GM19193 (cell line): ENCODE data around the gene GLYATL1.

Experiments
- POLR2A ChIP-seq: IDR thresholded peaks from 4 replicates; pipeline ENCODE4 v1.6.1; 2011; ENCODE audit not compliant: insufficient read depth, insufficient read length; ENCODE audit errors: extremely low read depth

The GLYATL1 gene

DNA sequence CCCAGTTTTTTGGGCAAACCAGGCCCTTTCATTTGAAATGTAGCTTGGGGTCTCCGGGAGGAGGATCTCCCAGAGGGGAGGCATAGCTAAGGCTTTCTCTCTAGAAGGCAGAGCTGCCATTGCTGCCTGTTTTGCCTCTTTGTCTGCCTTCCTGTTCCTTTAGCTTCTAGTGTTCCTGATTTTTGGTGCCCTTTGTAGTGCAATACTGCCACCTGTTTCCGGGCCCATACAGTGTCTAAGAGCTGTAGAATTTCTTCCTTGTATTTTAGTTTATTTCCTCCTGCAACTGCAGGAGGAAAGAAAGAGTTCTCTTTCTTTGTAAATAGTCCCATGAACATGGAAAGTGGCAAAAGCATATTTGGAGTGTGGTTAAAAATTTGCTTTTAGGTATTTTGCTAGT is 19.3 kb upstream of the GLYATL1 start:
- no peak for TF ChIP-seq POLR2A

GRCh38 chr11:58921778-58922390 is 17.4 kb upstream of the GLYATL1 start:
- TF ChIP-seq POLR2A, result no peak

DNA sequence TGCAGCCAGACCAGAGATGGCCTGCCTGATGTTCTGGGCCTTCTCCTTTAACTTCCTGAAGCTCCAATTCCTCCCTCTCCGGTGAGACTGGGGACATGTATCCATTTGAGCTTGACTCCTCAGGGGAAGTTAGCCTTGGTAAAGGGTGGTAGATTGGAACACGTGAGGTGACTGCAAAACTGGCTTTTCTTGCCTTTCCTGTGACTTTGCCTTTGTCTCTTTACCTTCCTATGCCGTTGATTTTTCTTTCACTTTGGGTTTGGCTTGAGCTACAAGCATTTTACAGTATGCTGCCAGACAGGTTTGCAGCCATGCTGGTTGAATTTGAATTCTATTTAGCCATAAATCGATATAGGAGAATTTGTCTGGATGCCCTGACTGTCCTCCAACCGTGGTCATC is 16.8 kb upstream of the GLYATL1 start:
- TF ChIP-seq POLR2A, result no peak

- TF ChIP-seq POLR2A, result no peak
Measured at GRCh38 chr11:58923300-58923788, 15.9 kb upstream of the GLYATL1 start.

DNA sequence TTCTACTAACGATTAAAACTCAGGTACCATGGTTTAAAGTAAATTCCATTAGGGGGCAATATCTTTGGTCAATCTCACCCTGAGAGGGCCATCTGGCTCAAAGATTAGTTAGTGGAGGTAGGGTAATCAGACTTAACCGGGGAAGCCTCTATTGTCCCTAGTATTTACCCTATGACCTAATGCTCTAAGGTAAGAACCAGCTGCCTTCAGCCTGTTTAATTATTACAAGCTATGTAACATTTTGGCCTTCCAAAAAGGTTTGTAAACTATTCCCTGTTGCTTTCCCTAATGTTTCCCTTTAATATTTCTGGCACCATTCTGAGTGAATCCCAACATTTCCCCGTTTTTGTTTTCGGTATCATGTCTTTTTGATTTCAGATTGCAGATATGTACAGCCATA is 15.1 kb upstream of the GLYATL1 start:
- no peak for TF ChIP-seq POLR2A

DNA sequence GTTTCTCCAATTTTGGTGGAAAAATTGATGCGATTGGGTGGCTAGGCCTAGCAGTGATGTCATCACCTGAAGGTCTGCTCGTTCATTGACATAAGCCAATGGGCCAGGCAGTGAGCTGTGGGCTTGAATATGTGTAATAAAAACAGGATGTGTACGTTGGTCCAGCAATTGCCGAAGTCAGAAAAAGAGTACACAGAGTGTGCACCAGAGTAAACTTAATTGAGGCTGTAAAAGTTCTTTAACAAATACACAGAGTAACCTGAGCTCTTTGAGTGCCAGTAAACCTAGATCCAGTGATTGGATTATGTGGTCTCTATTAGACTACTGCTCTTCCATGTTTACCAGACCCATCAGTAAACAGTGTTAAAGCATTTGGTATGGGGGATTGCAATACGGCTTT is 13.0 kb upstream of the GLYATL1 start:
- TF ChIP-seq POLR2A, result no peak

DNA sequence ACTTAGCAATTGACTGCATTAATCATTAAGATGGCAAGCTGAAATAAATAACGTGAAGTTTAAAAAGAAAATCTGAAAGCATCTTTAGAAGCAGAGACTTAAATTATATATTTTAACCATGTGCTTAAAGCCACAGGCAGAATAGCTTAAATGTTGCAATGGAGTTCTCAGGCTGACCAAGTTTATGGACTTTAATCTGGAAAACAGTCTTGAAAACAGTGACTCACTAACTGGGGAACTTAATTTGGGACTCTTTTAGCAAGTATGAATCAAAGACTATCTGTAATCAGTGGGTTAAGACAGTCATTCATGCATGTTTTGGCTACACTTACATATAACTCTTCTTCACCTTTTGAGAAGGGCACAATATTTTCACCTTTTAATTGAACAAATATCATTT is 12.6 kb upstream of the GLYATL1 start:
- no peak for TF ChIP-seq POLR2A

GRCh38 chr11:58927393-58928106 is 11.7 kb upstream of the GLYATL1 start:
- TF ChIP-seq POLR2A, result no peak

GRCh38 chr11:58928107-58928499 is 11.2 kb upstream of the GLYATL1 start:
- no peak for TF ChIP-seq POLR2A

DNA sequence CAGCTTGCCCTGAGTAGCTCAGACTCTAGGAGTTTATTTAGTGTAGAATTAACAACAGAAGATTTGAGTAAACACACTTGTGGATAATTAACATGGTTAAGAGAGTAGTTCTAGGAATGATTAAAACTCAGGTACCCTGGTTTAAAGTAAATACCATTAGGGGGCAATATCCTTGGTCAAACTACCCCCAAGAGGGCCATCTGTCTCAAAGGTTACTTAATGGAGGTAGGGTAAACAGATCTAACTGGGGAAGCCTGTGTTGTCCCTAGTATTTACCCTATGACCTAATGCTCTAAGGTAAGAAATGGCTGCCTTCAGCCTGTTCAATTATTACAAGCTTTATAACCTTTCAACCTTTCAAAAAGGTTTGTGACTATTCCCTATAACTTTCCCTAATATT is 10.6 kb upstream of the GLYATL1 start:
- TF ChIP-seq POLR2A, result no peak

- no peak for TF ChIP-seq POLR2A
Measured at GRCh38 chr11:58930926-58931325, 8.4 kb upstream of the GLYATL1 start.

DNA sequence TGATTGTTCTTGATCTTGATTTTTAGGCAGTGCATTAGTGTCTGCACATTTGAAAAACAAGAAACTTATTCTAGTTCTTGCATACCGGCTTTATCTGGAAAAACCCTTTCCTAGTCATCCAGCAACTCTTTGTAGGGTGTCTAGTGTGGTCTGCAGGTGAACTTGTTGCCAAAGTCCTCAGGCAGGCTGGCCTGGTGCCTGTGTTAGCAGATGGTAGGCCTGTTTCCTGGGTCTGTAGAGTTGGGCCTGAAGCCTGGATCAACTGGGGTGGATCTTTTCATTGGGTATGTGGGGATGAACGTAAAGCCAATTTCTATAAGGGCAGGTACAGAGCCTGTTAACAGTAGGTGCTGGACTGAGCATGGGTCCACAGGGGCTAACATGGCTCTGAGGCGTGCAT is 5.6 kb upstream of the GLYATL1 start:
- TF ChIP-seq POLR2A, result no peak

DNA sequence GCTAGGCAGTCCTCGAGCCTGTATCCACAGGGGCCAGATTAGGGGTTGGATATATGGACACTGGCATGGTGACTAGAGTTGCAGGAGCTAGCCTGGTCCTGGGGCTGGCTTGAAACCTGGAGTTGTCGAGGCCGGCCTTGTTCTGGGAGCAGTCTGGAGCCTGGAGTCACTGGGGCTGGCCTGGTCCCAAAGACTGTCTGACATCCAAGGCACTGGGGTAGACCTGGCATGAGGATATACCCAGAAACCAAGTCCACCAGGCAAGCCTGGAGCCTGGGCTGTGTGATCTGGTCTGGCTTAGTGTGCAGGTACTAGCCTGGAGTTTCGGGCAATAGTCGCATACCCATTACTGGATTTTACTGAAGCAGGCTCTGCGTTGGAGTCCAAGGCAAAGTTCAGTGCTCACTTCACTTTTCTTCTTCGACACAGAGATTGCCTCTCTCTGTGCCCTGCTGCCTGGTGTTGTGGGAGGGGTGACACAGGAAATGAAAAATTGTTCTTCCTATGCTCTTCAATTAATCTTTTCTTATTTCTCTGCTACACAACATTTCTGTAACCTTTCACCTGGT is 4.3 kb upstream of the GLYATL1 start:
- no peak for TF ChIP-seq POLR2A

- no peak for TF ChIP-seq POLR2A
Measured at GRCh38 chr11:58938398-58938797, 890 bp upstream of the GLYATL1 start.

GRCh38 chr11:58940028-58940427 is 740 bp downstream of the GLYATL1 start:
- no peak for TF ChIP-seq POLR2A

DNA sequence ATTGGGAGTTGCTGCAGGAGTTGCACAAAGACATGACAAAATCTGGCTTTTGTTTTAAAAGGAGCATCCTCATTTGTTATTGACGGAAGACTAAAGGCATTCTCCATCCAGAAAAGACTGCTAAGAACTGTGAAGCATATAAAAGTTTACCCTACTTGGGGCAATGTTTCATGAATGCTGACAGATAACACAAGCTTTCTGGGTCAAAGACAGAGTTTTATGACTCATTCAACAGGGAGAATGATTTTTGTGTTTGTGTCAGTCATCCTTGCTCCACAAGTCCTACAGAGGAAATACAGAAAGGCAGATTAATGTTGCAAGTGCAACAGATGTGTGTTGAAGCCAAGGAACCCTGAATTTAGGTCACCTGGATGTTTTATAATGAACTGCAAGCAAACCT is 2.5 kb downstream of the GLYATL1 start:
- TF ChIP-seq POLR2A, result no peak

GRCh38 chr11:58945663-58946062 is 6.4 kb downstream of the GLYATL1 start:
- no peak for TF ChIP-seq POLR2A

DNA sequence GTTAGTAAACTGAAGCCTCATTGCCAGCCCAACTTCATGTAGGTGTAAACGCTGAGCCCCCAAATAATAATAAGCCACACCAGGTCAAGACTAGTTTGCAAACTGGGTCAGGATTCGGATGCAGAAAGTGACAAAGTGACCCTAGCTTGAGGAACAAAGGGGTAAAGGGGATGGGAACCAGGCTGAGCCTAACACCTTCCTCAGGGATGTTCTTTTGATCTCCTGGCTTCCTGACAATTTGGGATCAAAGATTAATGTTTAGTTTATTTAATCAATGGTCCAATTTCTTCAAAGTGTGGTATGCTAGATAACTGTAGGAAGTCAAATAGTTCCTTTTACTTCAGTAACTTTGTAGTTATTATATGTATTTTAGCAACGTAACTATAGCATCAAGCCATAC is 9.9 kb downstream of the GLYATL1 start:
- no peak for TF ChIP-seq POLR2A
